Right ventricle myocardium inferior (tissue), 1 donor: ENCODE results near the gene THRB. TPM values are rescaled to one million over a fixed set of nuclear protein-coding genes. Genes with fewer than 3 reads are reported as not detected.
"Not testable (repeated sequence)": the region's sequence is repeated elsewhere in the genome, so short reads cannot be mapped to it uniquely, and the experiment has no call there.

Source experiments
- ATAC-seq: fragments of 200-7000 bp; cut with Tn5 transposase; one replicate; pipeline ENCODE4 v1.9.1; 2020; ENCODE audit warnings: mild to moderate bottlenecking, moderate library complexity
- DNase-seq: peaks from one replicate; pipeline ENCODE4 v3.0.0; 2021; ENCODE audit errors: missing footprints
- intact Hi-C: fragments of 100-400 bp; cut with DNase I; formaldehyde crosslinking; loops from one replicate; pipeline ENCODE4 v1.11.0; 2022
- total RNA-seq: library from RNA; stranded (reverse); fragmentation: NEBNext Ultra II Directional; extraction: Animal tissue kit (Norgen Biotek cat#: 25700); gene quantifications from one replicate; pipeline ENCODE4 v1.2.1, GENCODE V29; 2021
- donor health status: DM: no; HTN: yes; CAD: no; lungs with severe emphysema.

The THRB gene
- total RNA-seq, 1 donor from 2014 or later: 25.9 TPM

- DNase-seq, intact Hi-C loops, ATAC-seq: not testable (repeated sequence)
Measured at GRCh38 chr3:24398712-24399111, 95.9 kb downstream of the THRB start.

DNA sequence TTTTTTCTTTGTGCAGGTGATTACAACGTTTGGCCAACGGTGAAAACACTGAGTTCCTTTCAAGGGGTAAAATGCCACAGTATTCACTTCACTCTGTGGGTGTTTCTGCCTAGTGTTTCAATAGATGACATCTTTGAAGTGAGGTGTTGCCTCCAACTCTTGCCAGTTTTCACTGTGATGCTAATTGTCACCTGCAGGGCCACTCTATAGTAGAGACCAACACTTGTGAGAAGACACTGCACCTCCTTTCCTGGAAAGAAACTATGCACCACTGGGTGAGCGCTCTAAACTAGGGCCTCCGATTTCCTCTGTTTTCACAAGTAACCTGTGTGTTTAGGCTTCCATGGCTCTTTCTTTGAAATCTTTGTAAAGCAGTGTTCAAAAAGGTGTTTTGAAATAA is 98.3 kb downstream of the THRB start:
- ATAC-seq (no peak), DNase-seq (no peak)
- intact Hi-C loops: no loop called here

- DNase-seq (no peak), ATAC-seq (no peak)
- intact Hi-C loops: no loop called here
Measured at GRCh38 chr3:24394754-24395153, 99.9 kb downstream of the THRB start.

GRCh38 chr3:24393316-24393715 is 101.3 kb downstream of the THRB start:
- intact Hi-C loops: no loop called here
- DNase-seq (no peak), ATAC-seq (no peak)

GRCh38 chr3:24390169-24391130 is 104.2 kb downstream of the THRB start:
- no peak for ATAC-seq
- intact Hi-C loops: no loop called here
- DNase-seq: no peak

GRCh38 chr3:24389108-24390090 is 105.3 kb downstream of the THRB start:
- ATAC-seq: no peak
- no peak for DNase-seq
- intact Hi-C loops: no loop called here

DNA sequence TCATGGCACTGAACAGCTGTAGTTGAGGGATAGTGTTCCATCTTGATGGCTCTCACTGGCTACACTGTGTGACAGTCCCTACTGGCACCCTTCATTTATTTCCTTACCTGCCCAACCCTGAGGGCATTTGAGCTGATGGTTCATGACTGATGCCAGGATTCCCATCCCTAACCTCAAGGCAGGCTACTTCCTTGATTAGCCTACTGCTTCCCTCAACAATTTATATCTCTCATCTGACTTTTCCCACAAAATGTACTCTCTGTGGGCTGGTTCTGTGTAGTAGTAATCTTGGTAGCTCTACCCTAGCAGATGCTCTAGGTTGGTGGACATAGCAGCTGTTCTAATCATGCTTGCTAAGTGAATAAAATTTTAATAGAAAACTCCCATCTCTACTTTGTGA is 106.0 kb downstream of the THRB start:
- DNase-seq (no peak), ATAC-seq (no peak)
- intact Hi-C loops: no loop called here

- DNase-seq (no peak), ATAC-seq (no peak)
- intact Hi-C loops: no loop called here
Measured at GRCh38 chr3:24388159-24388558, 106.5 kb downstream of the THRB start.

DNA sequence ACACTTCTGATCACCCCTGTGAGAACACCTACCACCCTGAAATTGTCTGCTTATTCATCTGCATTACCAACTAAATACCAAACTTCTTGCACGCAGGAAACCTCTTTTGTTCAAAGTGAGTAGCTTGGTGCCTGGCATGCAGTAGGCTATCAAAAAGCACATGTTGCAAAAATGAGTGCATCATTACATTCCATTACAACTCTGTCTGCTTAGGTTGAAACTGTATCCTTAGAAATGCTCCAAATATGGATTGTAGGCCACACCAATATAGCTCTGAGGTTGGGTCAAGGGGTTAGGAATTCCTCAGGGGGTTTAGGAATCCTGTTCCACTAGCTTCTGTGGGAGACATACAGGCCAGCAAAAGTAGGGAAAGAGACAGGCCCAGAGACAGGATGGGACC is 107.2 kb downstream of the THRB start:
- intact Hi-C loops: no loop called here
- DNase-seq: no peak
- ATAC-seq: no peak

DNA sequence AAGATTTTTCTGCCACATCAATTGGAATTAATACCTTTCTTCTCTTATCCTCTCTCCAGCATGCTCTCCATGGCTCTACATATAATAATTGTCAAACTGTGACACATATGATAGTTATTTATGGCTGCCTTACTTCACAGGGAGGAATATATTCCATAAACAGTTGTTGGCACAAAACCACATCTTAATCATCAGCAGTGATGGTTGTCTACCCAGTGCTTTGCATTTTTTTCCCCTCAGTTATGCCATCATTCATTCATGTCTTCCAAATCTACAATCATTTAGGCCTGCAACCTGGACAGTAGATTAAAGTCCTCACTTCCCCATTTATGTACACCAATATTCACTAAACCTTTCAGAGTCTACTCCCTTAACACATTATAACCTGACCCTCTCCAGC is 107.7 kb downstream of the THRB start:
- DNase-seq (no peak), ATAC-seq (no peak)
- intact Hi-C loops: no loop called here

DNA sequence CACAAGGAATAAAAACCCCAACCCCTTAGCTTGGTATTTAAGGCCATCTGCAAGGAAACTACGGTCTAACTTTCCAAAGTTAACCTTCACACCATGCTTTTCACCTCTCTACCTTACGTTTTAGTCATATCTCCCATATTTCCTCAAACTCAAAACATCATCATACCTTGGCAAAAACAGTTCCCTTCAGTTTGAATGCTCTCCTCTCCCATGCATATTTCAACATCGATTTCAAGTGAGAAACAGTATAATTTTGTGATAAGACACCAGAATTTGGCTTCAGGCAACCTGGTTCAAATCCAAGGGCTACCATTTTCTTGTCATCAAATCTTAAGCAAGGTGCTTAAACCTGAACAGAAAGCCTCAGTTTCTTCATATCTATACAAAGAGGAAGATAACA is 108.2 kb downstream of the THRB start:
- no peak for DNase-seq
- intact Hi-C loops: no loop called here
- ATAC-seq: no peak

DNA sequence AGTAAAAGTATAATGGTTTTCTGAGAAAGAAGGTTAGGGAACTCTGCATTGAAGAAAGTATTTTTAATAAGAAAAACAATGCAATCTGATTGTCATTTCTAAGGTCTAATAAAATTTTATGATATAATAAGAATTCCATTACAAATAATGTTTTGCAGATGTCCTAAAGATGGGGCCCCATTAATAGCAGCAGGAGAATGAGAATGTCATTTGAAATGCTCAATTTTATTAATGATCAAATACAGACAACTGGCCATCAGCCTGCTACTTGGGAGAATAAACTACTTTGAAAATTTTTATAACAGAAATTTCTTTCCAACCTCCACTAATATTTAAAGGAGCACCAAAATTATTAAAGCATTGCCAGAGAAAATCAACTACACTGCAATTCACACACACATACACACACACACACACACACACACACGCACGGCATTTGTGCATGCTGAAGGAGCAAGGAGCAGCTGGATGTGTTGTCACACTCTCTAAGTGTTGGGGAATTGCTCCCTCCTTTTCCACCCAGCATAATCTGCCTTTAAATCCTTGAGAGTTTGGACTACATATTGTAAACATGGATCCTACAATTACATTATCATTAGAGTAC is 109.5 kb downstream of the THRB start:
- intact Hi-C loops: no loop called here
- ATAC-seq (no peak), DNase-seq (no peak)

DNA sequence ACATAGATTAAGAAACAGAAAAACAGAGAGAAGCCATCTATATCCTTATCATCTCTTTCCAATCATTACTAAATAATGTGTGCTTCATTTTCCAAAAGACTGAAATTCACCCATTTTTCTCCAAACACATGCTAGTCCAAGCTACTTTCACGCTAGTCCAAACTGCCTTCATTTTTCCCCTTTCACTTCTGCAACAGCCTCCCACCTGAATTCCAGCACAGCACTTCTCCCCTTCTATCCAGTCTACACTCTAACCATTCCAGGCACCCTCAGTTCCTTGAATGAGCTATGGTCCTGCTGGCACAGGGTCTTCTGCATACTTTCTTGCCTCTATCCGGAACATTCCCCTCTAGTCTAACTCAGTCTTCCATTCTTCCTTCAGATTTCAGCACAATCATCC is 112.0 kb downstream of the THRB start:
- intact Hi-C loops: no loop called here
- no peak for ATAC-seq
- DNase-seq: no peak

DNA sequence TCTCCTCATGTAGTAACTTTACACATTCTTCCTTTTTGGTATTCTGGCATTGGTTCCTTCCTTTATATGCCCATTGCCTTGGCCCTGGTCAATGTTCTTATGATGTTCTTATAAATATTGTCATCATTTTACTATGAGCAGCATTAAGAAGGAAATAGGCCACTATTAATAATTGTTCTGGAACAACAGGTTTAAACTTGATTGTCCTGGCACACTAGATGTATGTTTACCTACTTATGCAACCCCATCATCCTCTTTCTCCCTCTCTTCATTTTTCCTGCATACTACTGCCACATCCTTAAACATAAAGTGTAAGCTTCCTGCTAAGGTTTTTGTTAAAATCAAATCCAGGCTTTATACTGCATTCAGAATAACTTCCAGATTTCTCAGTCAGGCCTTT is 114.7 kb downstream of the THRB start:
- intact Hi-C loops: no loop called here
- no peak for ATAC-seq
- no peak for DNase-seq

- intact Hi-C loops: no loop called here
- ATAC-seq: no peak
- no peak for DNase-seq
Measured at GRCh38 chr3:24378313-24378712, 116.3 kb downstream of the THRB start.

- intact Hi-C loops: no loop called here
- ATAC-seq (no peak), DNase-seq (no peak)
Measured at GRCh38 chr3:24377218-24377993, 117.2 kb downstream of the THRB start.

DNA sequence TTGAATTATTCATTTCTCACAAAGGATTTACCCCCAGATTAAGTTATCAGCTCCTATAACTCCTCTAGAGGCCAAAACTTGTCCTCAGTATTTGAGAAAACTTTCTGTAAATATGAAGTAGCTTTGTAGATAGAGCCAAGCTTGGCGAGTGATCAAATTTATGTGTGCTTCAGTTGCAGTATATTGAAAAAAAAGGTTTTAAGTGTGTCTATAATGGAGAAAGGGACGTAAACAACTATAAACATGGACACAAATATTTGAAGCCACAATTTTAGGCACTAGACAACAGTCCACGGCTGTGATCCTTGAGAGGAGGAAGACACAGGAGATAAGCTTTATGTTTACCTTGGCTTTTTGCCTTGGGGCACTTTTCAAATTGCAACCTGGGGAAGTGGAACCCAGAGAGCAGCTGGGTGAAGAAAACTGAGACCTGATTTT is 118.7 kb downstream of the THRB start:
- intact Hi-C loops: no loop called here
- no peak for DNase-seq
- no peak for ATAC-seq

DNA sequence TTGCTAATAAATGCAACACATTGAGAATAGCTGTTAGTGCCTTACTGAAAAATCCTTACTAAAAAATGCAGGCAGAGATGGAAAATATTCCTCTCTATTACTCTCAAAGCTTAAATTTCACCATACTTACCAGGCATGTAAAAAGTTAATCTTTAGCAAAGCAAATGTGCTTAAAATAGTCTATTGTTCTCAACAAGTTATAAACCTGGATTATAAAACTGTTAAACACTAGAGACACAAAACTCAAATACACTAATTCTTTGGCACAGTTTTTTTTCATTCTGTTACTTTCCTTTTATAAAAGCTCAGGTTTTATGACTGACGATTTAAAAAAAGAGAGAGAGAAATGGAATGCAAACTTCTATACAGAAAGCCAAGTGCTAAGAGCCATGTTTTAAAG is 119.8 kb downstream of the THRB start:
- intact Hi-C loops: no loop called here
- no peak for DNase-seq
- no peak for ATAC-seq
